Measurements from ENCODE around the gene CHD5. TPM values are rescaled to one million over a fixed set of nuclear protein-coding genes. Genes with fewer than 3 reads are reported as not detected.

The CHD5 gene
- polyA plus RNA-seq, 6 donors from 2014 or later, result not detected

- H3K4me1 Mint-ChIP-seq, result peaks cover 6 to 8% (median 8%) of the 10 kb centered on the region in 3 donors
- H3K27me3 Mint-ChIP-seq, result peaks cover 8 to 25% (median 22%) of the 10 kb centered on the region in 3 donors
- H3K4me3 Mint-ChIP-seq, result no peak overlapping the region
- H3K9me3 Mint-ChIP-seq, result no peaks in the 10 kb centered on the region
- ATAC-seq (ENCODE audit: low read depth in 2 of 2) (no peak), DNase-seq (no peak)
- peaks cover 0 to 6% of the 10 kb centered on the region in 2 donors for H3K36me3 Mint-ChIP-seq
- no peak overlapping the region for H3K27ac Mint-ChIP-seq
Observed at GRCh38 chr1:6152181-6152580, 27.9 kb downstream of the CHD5 start.

GRCh38 chr1:6151291-6151822, 28.8 kb downstream of the CHD5 start:
- no peaks in the 10 kb centered on the region for H3K9me3 Mint-ChIP-seq
- ATAC-seq (ENCODE audit: low read depth in 2 of 2) (no peak), DNase-seq (no peak)
- H3K4me3 Mint-ChIP-seq, result peak overlapping the region in 2 of 8 donors; percentile 23 to 40
- H3K36me3 Mint-ChIP-seq, result peaks cover 0 to 6% of the 10 kb centered on the region in 2 donors
- peaks cover 9 to 29% (median 24%) of the 10 kb centered on the region in 3 donors for H3K27me3 Mint-ChIP-seq
- H3K27ac Mint-ChIP-seq, result peak overlapping the region in 1 of 6 donors; percentile 65
- H3K4me1 Mint-ChIP-seq, result peaks cover 6 to 8% (median 8%) of the 10 kb centered on the region in 3 donors

GRCh38 chr1:6150006-6150938, 29.8 kb downstream of the CHD5 start:
- Mint-ChIP-seq H3K27ac (no peak overlapping the region), H3K27me3 (peaks cover 12 to 34% (median 29%) of the 10 kb centered on the region in 3 donors), H3K4me1 (peaks cover 6 to 8% (median 8%) of the 10 kb centered on the region in 3 donors), H3K9me3 (no peaks in the 10 kb centered on the region), H3K36me3 (peaks cover 0 to 6% of the 10 kb centered on the region in 2 donors), H3K4me3 (no peak overlapping the region)
- ATAC-seq (ENCODE audit: low read depth in 2 of 2) (no peak), DNase-seq (no peak)

- H3K9me3 Mint-ChIP-seq, result no peaks in the 10 kb centered on the region
- H3K4me1 Mint-ChIP-seq, result peaks cover 6 to 8% (median 8%) of the 10 kb centered on the region in 3 donors
- DNase-seq (no peak), ATAC-seq (ENCODE audit: low read depth in 2 of 2) (no peak)
- peaks cover 12 to 34% (median 29%) of the 10 kb centered on the region in 3 donors for H3K27me3 Mint-ChIP-seq
- H3K4me3 Mint-ChIP-seq, result no peak overlapping the region
- peaks cover 0 to 6% of the 10 kb centered on the region in 2 donors for H3K36me3 Mint-ChIP-seq
- H3K27ac Mint-ChIP-seq, result no peak overlapping the region
Observed at GRCh38 chr1:6149597-6149996, 30.5 kb downstream of the CHD5 start.

- Mint-ChIP-seq H3K27ac (no peak overlapping the region), H3K27me3 (peaks cover 12 to 34% (median 29%) of the 10 kb centered on the region in 3 donors), H3K9me3 (no peaks in the 10 kb centered on the region), H3K4me1 (peaks cover 6 to 8% (median 8%) of the 10 kb centered on the region in 3 donors), H3K36me3 (peaks cover 0 to 6% of the 10 kb centered on the region in 2 donors), H3K4me3 (peak overlapping the region in 6 of 8 donors; percentile 37 to 79 (median 66))
- peak; percentile 18 for DNase-seq
- peak; percentile 72 to 75 for ATAC-seq (ENCODE audit: low read depth in 2 of 2)
Observed at GRCh38 chr1:6148497-6149241, 31.5 kb downstream of the CHD5 start.

- Mint-ChIP-seq H3K4me3 (peak overlapping the region in 1 of 8 donors; percentile 78), H3K27ac (peak overlapping the region in 1 of 6 donors; percentile 19)
- no peak for ATAC-seq (ENCODE audit: low read depth in 2 of 2)
Observed at GRCh38 chr1:6145864-6146410, 34.2 kb downstream of the CHD5 start.

DNA sequence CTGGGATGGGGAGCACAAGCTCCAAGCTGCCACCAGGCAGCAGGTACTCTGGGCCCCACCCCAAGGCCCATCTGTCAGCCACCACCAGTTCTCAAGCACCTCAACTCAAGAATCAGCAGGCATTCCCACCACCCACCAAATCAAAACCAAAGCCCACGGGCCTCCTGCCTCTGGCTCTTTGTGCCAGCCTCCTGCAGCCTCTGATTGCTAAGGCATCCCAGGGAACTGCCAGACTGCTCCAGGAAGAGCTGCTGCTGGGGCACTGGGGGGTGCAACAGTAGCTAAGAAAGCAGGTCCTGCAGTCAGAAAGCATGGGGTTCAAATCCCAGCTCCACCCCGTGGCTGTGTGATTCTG, 34.7 kb downstream of the CHD5 start:
- H3K9me3 Mint-ChIP-seq, result peaks cover 0 to 1% (median 0%) of the 10 kb centered on the region in 7 donors
- no peaks in the 10 kb centered on the region for H3K36me3 Mint-ChIP-seq
- H3K27ac Mint-ChIP-seq, result no peak overlapping the region
- H3K27me3 Mint-ChIP-seq, result peaks cover 8 to 23% (median 21%) of the 10 kb centered on the region in 3 donors
- no peak for ATAC-seq (ENCODE audit: low read depth in 2 of 2)
- peaks cover 6 to 8% (median 8%) of the 10 kb centered on the region in 3 donors for H3K4me1 Mint-ChIP-seq
- DNase-seq, result no peak
- H3K4me3 Mint-ChIP-seq, result no peak overlapping the region

More at GRCh38 chr1:6145864-6146410, 34.2 kb downstream of the CHD5 start:
- peaks cover 6 to 8% (median 8%) of the 10 kb centered on the region in 3 donors for H3K4me1 Mint-ChIP-seq
- peaks cover 0 to under 1% of the 10 kb centered on the region in 2 donors for H3K36me3 Mint-ChIP-seq
- H3K27me3 Mint-ChIP-seq, result peaks cover 8 to 23% (median 22%) of the 10 kb centered on the region in 3 donors
- peaks cover 0 to 1% (median 0%) of the 10 kb centered on the region in 7 donors for H3K9me3 Mint-ChIP-seq
- no peak for DNase-seq

GRCh38 chr1:6144647-6145395, 35.3 kb downstream of the CHD5 start:
- H3K4me1 Mint-ChIP-seq, result peaks cover 6 to 8% (median 8%) of the 10 kb centered on the region in 3 donors
- H3K4me3 Mint-ChIP-seq, result no peak overlapping the region
- H3K27ac Mint-ChIP-seq, result no peak overlapping the region
- H3K9me3 Mint-ChIP-seq, result peaks cover 0 to 1% (median 0%) of the 10 kb centered on the region in 7 donors
- no peak for DNase-seq
- peaks cover 8 to 23% (median 21%) of the 10 kb centered on the region in 3 donors for H3K27me3 Mint-ChIP-seq
- no peak for ATAC-seq (ENCODE audit: low read depth in 2 of 2)
- H3K36me3 Mint-ChIP-seq, result no peaks in the 10 kb centered on the region

- no peak overlapping the region for H3K27ac Mint-ChIP-seq
- H3K27me3 Mint-ChIP-seq, result peaks cover 8 to 23% (median 21%) of the 10 kb centered on the region in 3 donors
- H3K4me3 Mint-ChIP-seq, result no peak overlapping the region
Observed at GRCh38 chr1:6144175-6144574, 35.9 kb downstream of the CHD5 start.

DNA sequence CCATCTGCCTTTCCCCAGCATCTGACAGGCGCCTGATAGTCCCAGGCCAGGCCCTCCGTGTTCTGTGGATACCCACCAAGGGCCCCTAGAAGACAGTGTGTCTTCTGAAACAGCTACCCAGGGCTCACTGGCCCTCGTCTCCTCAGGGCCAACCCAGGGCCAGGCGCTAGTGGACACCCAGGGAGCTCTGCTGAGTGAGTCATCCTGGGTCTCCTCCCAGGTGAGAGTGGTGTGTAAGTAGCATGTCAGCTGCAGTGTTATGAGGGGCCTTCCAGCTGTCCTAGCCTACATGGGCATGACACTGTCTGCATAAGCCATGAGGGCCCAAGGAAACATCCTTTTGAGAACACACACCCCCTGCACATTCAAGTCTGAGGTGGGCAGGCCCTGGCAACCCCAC, 36.7 kb downstream of the CHD5 start:
- ATAC-seq (ENCODE audit: low read depth in 2 of 2) (no peak), DNase-seq (no peak)
- Mint-ChIP-seq H3K4me1 (peaks cover 5% of the 10 kb centered on the region in 3 donors), H3K9me3 (peaks cover 0 to 1% (median 0%) of the 10 kb centered on the region in 7 donors), H3K4me3 (no peak overlapping the region), H3K27ac (no peak overlapping the region), H3K36me3 (no peaks in the 10 kb centered on the region), H3K27me3 (peaks cover 12 to 21% (median 16%) of the 10 kb centered on the region in 3 donors)

More at GRCh38 chr1:6144175-6144574, 35.9 kb downstream of the CHD5 start:
- H3K4me1 Mint-ChIP-seq, result peaks cover 6 to 8% (median 8%) of the 10 kb centered on the region in 3 donors
- DNase-seq (no peak), ATAC-seq (ENCODE audit: low read depth in 2 of 2) (no peak)
- no peaks in the 10 kb centered on the region for H3K36me3 Mint-ChIP-seq
- H3K9me3 Mint-ChIP-seq, result peaks cover 0 to 1% (median 0%) of the 10 kb centered on the region in 7 donors

DNA sequence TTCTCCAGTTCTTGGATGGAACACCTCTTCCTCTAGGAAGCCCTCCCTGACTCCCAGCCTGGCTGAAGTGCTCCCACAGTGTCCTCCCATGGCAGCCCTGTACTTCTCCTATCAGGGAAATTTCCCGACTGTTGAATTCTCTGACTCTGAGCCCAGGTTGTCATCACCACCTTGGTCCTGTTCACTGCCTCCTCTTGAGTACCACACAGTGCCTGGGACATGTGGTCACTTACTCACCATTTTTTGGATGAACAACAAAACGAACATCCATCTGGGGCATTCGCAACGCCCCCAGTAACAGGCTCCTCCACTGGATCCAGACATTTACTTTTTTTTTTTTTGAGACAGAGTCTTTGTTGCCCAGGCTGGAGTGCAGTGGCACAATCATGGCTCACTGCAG, 37.4 kb downstream of the CHD5 start:
- DNase-seq (no peak), ATAC-seq (ENCODE audit: low read depth in 2 of 2) (no peak)
- H3K4me1 Mint-ChIP-seq, result no peaks in the 10 kb centered on the region
- H3K36me3 Mint-ChIP-seq, result no peaks in the 10 kb centered on the region
- no peak overlapping the region for H3K4me3 Mint-ChIP-seq
- H3K27me3 Mint-ChIP-seq, result peaks cover 9 to 14% (median 10%) of the 10 kb centered on the region in 3 donors
- peaks cover 0 to 1% (median 0%) of the 10 kb centered on the region in 7 donors for H3K9me3 Mint-ChIP-seq
- H3K27ac Mint-ChIP-seq, result no peak overlapping the region

- ATAC-seq (ENCODE audit: low read depth in 2 of 2) (no peak), DNase-seq (no peak)
- no peaks in the 10 kb centered on the region for H3K36me3 Mint-ChIP-seq
- H3K27ac Mint-ChIP-seq, result no peak overlapping the region
- no peaks in the 10 kb centered on the region for H3K4me1 Mint-ChIP-seq
- peaks cover 13 to 14% (median 13%) of the 10 kb centered on the region in 3 donors for H3K27me3 Mint-ChIP-seq
- peaks cover 0 to 1% (median 0%) of the 10 kb centered on the region in 7 donors for H3K9me3 Mint-ChIP-seq
- H3K4me3 Mint-ChIP-seq, result no peak overlapping the region
Observed at GRCh38 chr1:6142036-6142621, 38.0 kb downstream of the CHD5 start.

Data from naive B cell (primary cell).